ENCODE results near the gene CNTN1. TPM values are rescaled to one million over a fixed set of nuclear protein-coding genes. Genes with fewer than 3 reads are reported as not detected.

Gene CNTN1
- total RNA-seq, 1 donor from 2014 or later = 0.17 TPM

- DNase-seq = no peak
Observed at GRCh38 chr12:40775661-40776060, 83.4 kb downstream of the CNTN1 start.

GRCh38 chr12:40784102-40784501 is 91.9 kb downstream of the CNTN1 start:
- DNase-seq = no peak

GRCh38 chr12:40788276-40788675 is 96.0 kb downstream of the CNTN1 start:
- no peak for DNase-seq

- DNase-seq = no peak
Observed at GRCh38 chr12:40792792-40793386, 100.7 kb downstream of the CNTN1 start.

- no peak for DNase-seq
Observed at GRCh38 chr12:40793471-40793870, 101.2 kb downstream of the CNTN1 start.

- DNase-seq = no peak
Observed at GRCh38 chr12:40794087-40794486, 101.8 kb downstream of the CNTN1 start.

GRCh38 chr12:40801082-40801481 is 108.8 kb downstream of the CNTN1 start:
- no peak for DNase-seq

GRCh38 chr12:40801861-40802260 is 109.6 kb downstream of the CNTN1 start:
- DNase-seq = no peak

GRCh38 chr12:40802656-40803055 is 110.4 kb downstream of the CNTN1 start:
- no peak for DNase-seq

- DNase-seq = no peak
Observed at GRCh38 chr12:40819436-40820108, 127.3 kb downstream of the CNTN1 start.

- DNase-seq = no peak
Observed at GRCh38 chr12:40820794-40821484, 128.7 kb downstream of the CNTN1 start.

- no peak for DNase-seq
Observed at GRCh38 chr12:40825156-40825555, 132.9 kb downstream of the CNTN1 start.

- DNase-seq = no peak
Observed at GRCh38 chr12:40827683-40828592, 135.7 kb downstream of the CNTN1 start.

- no peak for DNase-seq
Observed at GRCh38 chr12:40828593-40828990, 136.4 kb downstream of the CNTN1 start.

- DNase-seq = no peak
Observed at GRCh38 chr12:40829738-40830144, 137.5 kb downstream of the CNTN1 start.

GRCh38 chr12:40831916-40832315 is 139.7 kb downstream of the CNTN1 start:
- DNase-seq = no peak

GRCh38 chr12:40832668-40833067 is 140.4 kb downstream of the CNTN1 start:
- DNase-seq = no peak

GRCh38 chr12:40833818-40834217 is 141.6 kb downstream of the CNTN1 start:
- DNase-seq = no peak

- DNase-seq = no peak
Observed at GRCh38 chr12:40834321-40834720, 142.1 kb downstream of the CNTN1 start.

- DNase-seq = no peak
Observed at GRCh38 chr12:40837891-40838429, 145.7 kb downstream of the CNTN1 start.

- DNase-seq = no peak
Observed at GRCh38 chr12:40843495-40843894, 151.3 kb downstream of the CNTN1 start.

GRCh38 chr12:40853221-40853620 is 161.0 kb downstream of the CNTN1 start:
- no peak for DNase-seq

GRCh38 chr12:40854604-40855003 is 162.4 kb downstream of the CNTN1 start:
- DNase-seq = no peak

Measured in dermis blood vessel endothelial cell (primary cell).